Measurements from ENCODE around the gene IL18. TPM values are rescaled to one million over a fixed set of nuclear protein-coding genes. Genes with fewer than 3 reads are reported as not detected.

IL18 gene
- total RNA-seq, 2 donors from 2014 or later, result 74.7 to 154 TPM

Other genes starting within 250 kb of the IL18 start
- 10 to 100 TPM in 1 of 2 donors, 1 to 10 TPM in 1; 8.5 to 10.1 TPM for gene C11orf52, start 245.2 kb downstream of the IL18 start, total RNA-seq
- gene DIXDC1, start 226.8 kb downstream of the IL18 start, total RNA-seq, result 10 to 100 TPM in 1 of 2 donors, 1 to 10 TPM in 1; 7.7 to 14.2 TPM
- 10 to 100 TPM; 51.1 to 75.3 TPM for gene DLAT, start 138.7 kb downstream of the IL18 start, total RNA-seq
- under 1 TPM; 0.92 to 0.98 TPM for gene PIH1D2, start 90.1 kb downstream of the IL18 start, total RNA-seq
- gene NKAPD1, start 89.8 kb downstream of the IL18 start, total RNA-seq, result 10 to 100 TPM; 13.5 to 13.9 TPM
- 10 to 100 TPM; 49.1 to 65.1 TPM for gene TIMM8B, start 77.3 kb downstream of the IL18 start, total RNA-seq
- 100 to 1,000 TPM; 215 to 252 TPM for gene SDHD, start 77.2 kb downstream of the IL18 start, total RNA-seq
- under 1 TPM; 0.31 to 0.39 TPM for gene TEX12, start 3.3 kb upstream of the IL18 start, total RNA-seq
- 1 to 10 TPM; 3.4 to 4.3 TPM for gene BCO2, start 11.4 kb upstream of the IL18 start, total RNA-seq
- 10 to 100 TPM; 33.0 to 36.6 TPM for gene PTS, start 62.3 kb upstream of the IL18 start, total RNA-seq
- not detected for gene PLET1, start 96.8 kb upstream of the IL18 start, total RNA-seq

Measured in left colon (tissue), 2 donors.